IMR-90 (cell line): ENCODE results near the gene SETDB1.

Experiments
- CTCF ChIP-seq: conservative IDR thresholded peaks from 2 replicates; pipeline ENCODE4 v1.5.1; 2012; ENCODE audit warnings: mild to moderate bottlenecking, low read depth, low read length, improper control_type of control experiment
- MXI1 ChIP-seq: IDR thresholded peaks from 2 replicates; pipeline ENCODE4 v1.6.1; 2012; ENCODE audit warnings: low read depth, mild to moderate bottlenecking, low read length, moderate library complexity, borderline replicate concordance
- POLR2A ChIP-seq: IDR thresholded peaks from 2 replicates; pipeline ENCODE4 v1.6.1; 2012; ENCODE audit warnings: mild to moderate bottlenecking, low read depth, low read length

GRCh38 chr1:150931773-150932172, 5.6 kb downstream of the SETDB1 start:
- TF ChIP-seq MXI1, result no peak
- no peak for TF ChIP-seq CTCF
- TF ChIP-seq POLR2A, result no peak
